HG02571 (cell line): ENCODE measurements around the gene COLEC12.
A peak's percentile ranks its signal among the peaks of the same experiment; 100 is the strongest.

Experiments
- ATAC-seq: cut with Tn5 transposase; IDR thresholded peaks from one replicate; pipeline ENCODE4 v1.9.1; 2021; ENCODE audit warnings: mild to moderate bottlenecking, moderate library complexity; ENCODE audit not compliant: unreplicated experiment

COLEC12 gene

GRCh38 chr18:500632-501405 is at the start of gene COLEC12:
COLEC12 (minus strand) TSS chr18:500701; CDS start chr18:500514, 187 bp downstream.
- ATAC-seq = no peak

- ATAC-seq = no peak
These were observed 49.5 kb upstream of the COLEC12 start for GRCh38 chr18:549967-550366.

- no peak for ATAC-seq
These were observed 43.1 kb upstream of the COLEC12 start for GRCh38 chr18:543447-544078.

GRCh38 chr18:533995-534601 is 33.6 kb upstream of the COLEC12 start:
- no peak for ATAC-seq

DNA sequence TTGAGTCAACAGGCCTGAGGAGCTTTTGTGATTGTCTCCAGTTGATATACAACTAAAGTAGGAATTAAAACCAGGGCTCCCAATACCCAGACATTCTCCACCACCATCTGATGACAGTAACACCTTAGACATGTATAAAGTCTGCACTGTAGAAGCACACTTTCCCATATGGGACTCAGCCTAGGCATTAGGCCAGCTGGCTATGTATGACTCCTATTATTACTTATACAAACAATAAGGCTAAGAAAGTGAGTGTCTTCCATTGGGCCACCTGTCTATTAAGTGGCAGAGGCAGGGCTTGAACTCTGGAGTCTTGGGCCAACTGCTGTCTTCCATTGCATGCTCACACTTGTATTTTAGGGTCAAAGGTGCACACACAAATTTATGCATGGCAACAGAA is 32.1 kb upstream of the COLEC12 start:
- ATAC-seq = no peak

DNA sequence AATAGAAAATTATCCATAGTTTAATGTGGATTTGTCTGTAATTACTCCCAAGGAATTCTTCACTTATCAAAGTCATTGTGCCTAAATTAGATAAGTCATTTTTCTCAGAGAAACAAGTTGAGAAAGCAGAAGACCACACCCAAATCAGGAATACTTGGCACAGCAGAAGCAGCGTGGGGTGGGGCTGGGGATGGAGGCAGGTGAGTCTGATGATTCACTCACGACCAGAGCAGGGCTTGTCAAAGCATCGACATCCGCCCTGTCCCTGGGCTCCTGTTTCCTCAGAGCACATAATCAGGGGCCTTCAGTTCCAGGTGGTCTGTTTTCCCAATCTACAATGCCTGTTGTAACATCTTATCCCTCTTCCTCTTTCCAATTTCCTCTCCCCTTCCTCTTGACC is 31.5 kb upstream of the COLEC12 start:
- no peak for ATAC-seq

- no peak for ATAC-seq
These were observed 26.6 kb upstream of the COLEC12 start for GRCh38 chr18:527146-527545.

GRCh38 chr18:526681-527080 is 26.2 kb upstream of the COLEC12 start:
- no peak for ATAC-seq

DNA sequence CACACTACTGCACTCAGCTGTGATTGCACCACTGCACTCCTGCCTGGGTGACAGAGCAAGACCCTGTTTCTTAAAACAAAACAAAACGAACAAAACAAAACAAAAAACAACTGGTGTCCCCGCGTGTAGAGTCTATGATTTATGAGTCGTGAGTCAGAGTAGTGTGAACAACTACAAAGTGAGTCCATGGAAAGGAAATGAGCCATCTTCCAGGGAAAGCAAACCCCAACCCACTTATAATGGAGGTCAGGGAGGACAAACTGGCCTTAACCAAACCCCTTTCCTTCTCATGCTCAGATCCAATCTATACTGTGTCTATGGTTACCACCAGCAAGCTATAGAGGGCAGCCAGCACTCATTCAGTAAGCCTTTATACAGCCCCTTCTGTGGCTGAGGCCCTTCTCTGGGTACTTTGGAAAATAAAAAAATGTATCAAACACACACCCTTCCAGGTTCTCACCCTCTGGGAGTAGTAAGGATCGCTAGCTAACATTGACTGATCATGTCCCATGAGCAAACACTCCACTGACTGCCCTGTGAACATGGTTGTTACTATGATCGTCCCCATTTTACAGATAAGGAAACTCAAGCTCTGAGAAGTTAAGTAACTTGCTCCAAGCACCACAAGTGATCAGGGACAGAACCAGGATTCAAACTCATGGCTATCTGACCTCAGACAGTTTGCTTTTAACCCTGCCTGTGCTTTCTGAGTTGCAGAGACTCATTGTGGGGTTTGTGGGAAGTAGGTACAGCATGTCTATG is 24.7 kb upstream of the COLEC12 start:
- no peak for ATAC-seq

DNA sequence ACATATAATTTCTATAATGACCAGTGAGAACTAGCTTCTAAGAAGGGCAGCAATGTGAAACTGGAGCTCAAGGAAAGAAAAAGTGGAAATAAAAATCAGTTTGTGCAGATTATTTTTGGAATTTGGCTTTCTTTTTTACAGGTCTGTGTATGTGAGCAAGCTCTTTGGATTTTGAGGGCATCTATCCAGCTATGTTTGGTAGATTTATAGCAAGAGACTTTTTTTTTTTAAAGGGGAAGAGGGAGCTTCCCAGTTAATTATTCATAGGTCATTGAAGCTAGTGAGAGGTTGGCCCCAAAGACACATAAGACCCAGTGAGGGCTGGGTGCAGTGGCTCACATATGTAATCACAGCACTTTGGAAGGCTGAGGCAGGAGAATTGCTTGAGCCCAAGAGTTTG is 24.0 kb upstream of the COLEC12 start:
- ATAC-seq = no peak

DNA sequence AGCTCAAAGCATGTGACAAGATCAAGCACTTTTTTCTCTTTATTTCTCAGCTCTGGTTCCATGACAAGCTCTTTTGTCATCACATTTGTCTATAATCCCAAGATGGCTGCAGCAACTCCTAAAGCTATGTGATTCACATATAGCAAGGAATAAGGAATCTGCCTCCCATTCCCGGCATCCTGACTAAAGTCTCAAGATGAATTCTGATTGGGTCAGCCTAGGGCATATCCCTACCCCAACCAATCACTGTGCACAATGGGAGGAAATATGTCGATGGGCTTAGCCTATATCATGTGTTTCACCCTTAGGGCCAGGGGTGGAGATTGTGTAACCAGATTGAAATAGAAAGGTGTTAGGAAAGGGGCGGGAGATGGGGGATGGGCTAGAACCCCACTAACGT is 23.1 kb upstream of the COLEC12 start:
- ATAC-seq = no peak

DNA sequence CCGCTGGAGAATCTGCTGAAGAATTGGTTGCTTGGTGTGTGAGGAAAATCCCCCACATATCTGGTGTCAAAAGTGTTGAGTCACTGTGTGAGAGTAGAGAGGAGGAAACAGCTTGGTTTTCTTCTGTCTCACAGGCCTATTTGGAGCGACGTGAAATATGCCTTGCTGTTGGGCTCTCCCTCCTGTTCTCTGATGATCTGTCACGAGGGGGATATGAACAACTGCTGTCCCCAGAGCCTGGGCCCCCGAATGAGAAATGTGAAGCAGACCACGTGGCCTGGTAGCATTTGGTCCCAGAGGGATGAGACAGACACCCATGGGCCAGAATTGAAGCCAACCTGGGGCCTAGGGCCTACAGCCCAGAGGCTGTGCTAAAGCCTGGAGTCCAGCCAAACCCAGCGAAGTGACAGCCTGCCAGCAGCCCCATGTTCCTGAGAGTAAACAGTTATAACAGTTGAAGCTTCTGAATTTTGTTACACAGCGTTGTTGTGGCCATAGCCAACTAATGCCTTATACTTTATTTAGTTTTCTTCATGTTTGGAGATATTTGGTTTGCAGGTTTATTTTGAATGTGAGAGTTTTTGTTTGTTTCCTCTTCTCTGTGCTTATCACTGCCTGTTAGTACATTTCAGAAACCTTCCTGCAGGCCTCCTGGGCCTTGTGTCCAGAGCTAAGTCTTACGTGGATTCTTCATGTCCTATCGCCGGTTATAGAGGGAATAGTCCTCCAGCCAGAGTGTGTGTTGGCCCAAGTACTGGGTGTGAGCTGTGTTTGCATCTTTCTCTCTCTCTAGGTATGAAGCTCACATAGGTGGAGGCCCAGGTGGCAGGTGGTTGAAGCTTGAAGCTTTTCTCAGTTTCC is 18.7 kb upstream of the COLEC12 start:
- ATAC-seq = peak; percentile 92

DNA sequence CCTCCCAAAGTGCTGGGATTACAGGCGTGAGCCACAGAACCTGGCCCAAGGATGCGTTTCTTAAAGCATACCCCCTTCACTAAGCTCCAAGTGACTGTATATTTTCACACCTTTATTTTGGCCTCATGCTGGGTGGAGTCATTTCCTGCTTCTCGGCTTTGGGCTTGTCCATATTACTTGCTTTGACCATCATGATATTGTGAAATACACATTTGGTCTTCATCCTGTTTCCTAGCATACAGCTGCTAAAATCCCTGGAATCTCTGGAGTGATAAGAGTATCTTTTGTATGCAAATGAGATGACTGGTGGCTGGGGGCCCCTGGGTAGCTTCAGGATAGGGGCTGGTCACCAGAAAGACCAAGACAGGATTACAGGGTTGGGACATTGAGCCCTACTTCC is 17.6 kb upstream of the COLEC12 start:
- ATAC-seq = no peak

DNA sequence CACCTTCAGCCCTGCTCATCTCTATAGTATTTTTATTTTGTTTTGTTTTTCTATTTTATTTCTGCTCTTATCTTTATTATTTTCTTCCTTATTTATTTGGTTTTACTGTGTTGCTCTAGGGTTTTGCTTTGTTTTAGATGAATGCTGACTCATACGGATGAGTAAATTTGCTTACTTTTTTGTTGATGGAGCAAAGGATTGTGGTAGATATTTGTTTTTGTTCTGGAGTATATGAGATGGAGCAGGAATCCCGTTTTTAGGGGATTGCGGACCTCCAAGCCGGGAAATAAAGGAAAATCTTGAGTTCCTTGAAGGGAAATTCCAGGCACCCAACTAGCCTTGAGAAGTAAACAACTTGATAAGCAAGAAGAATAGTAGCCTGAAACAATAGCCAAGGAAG is 15.3 kb upstream of the COLEC12 start:
- no peak for ATAC-seq

GRCh38 chr18:515156-515815 is 14.8 kb upstream of the COLEC12 start:
- no peak for ATAC-seq

DNA sequence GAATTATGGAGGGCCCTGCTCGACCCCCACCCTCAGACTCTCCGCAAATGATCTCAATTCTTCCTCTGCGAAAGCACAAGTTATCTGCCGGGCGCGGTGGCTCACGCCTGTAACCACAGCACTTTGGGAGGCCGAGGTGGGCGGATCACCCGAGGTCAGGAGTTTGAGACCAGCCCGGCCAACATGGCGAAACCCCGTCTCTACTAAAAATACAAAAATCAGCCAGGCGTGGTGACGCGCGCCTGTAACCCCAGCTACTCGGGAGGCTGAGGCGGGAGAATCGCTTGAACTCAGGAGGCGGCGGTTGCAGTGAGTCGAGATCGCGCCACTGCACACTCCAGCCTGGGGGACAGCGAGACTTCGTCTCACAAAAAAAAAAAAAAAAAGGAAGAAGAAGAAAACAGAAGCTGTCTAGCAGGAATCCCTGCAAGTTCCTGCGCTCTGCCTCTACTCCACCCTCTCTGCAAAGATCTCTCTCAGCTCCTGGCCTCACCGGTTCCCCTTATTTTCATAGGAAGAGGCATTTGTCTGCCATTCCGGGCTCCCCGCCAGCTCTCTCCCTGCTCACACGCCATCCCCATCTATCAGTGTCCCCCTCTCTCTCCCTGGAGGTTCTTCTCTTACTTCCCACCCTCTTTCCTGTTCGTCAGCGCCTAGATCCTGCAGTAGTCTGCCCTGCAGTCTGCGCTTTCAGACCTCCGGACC is 13.5 kb upstream of the COLEC12 start:
- ATAC-seq = no peak

GRCh38 chr18:512957-513356 is 12.5 kb upstream of the COLEC12 start:
- no peak for ATAC-seq

- no peak for ATAC-seq
These were observed 8.3 kb upstream of the COLEC12 start for GRCh38 chr18:508835-509234.

DNA sequence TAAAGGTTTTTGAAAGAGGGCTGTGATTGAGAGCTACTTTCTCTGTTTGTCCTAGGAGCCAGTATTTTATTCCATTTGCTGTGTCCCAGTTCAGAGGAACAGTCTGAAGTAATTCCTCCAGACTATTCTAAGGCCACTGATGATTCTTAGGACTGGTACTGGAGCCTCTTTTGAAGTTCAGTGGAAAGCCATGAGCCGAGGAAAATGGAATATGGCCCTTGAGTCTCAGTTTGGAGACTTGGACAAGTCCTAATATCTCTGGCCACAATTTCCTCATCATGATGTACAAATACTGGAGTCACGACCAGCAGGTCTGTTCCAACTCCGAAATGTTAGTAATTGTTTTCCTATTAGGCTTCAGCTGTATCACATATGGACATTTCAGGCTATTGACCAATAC is 7.1 kb upstream of the COLEC12 start:
- no peak for ATAC-seq
